Subcutaneous abdominal adipose tissue (tissue), 5 donors: Measurements from ENCODE around the gene NPIPB8.
"Not testable (repeated sequence)": the region's sequence is repeated elsewhere in the genome, so short reads cannot be mapped to it uniquely, and the experiment has no call there.

ENCODE experiments used
- H3K27ac ChIP-seq: one replicate; pipeline ENCODE4 v1.7.0; 2013; ENCODE audit warnings: low read depth, mild to moderate bottlenecking, inconsistent platforms, low read length, moderate library complexity
- H3K27me3 ChIP-seq, 5 donors: one replicate each; pipeline ENCODE4 v1.7.0; 2013; ENCODE audit warnings: low read length in 5 of 5, inconsistent platforms in 1 of 5; ENCODE audit not compliant: control insufficient read depth in 5 of 5, insufficient read depth in 4 of 5
- H3K36me3 ChIP-seq, 5 donors: one replicate each; pipeline ENCODE4 v1.7.0; 2013; ENCODE audit warnings: low read length in 5 of 5; ENCODE audit not compliant: control insufficient read depth in 5 of 5, insufficient read depth in 5 of 5
- H3K4me1 ChIP-seq, 5 donors: one replicate each; pipeline ENCODE4 v1.7.0; 2013; ENCODE audit warnings: low read length in 5 of 5, mild to moderate bottlenecking in 3 of 5, moderate library complexity in 1 of 5; ENCODE audit not compliant: control insufficient read depth in 5 of 5, insufficient read depth in 5 of 5
- H3K4me3 ChIP-seq, 5 donors: one replicate each; pipeline ENCODE4 v1.7.0; 2013; ENCODE audit warnings: low read length in 5 of 5, low read depth in 1 of 5
- H3K9ac ChIP-seq, 5 donors: one replicate each; pipeline ENCODE4 v1.7.0; 2013; ENCODE audit warnings: low read length in 5 of 5, mild to moderate bottlenecking in 4 of 5, moderate library complexity in 3 of 5
- H3K9me3 ChIP-seq, 5 donors: one replicate each; pipeline ENCODE4 v1.7.0; 2013; ENCODE audit warnings: low read length in 5 of 5; ENCODE audit not compliant: control insufficient read depth in 5 of 5
- donor health status: healthy.
- donor health status: healthy.
- donor health status: healthy.
- donor health status: healthy.
- donor health status: healthy.

NPIPB8 gene

GRCh38 chr16:28606291-28607115 is 31.4 kb upstream of the NPIPB8 start:
- Histone ChIP-seq H3K9ac (no peak overlapping the region), H3K27ac (no peak overlapping the region), H3K36me3 (peaks cover 0 to 23% (median 6%) of the 10 kb centered on the region in 5 donors), H3K4me1 (peaks cover 7 to 24% (median 18%) of the 10 kb centered on the region in 5 donors), H3K9me3 (no peaks in the 10 kb centered on the region), H3K27me3 (no peaks in the 10 kb centered on the region), H3K4me3 (no peak overlapping the region)

GRCh38 chr16:28607116-28607623 is 30.7 kb upstream of the NPIPB8 start:
- no peak overlapping the region for H3K9ac ChIP-seq
- H3K4me3 ChIP-seq = no peak overlapping the region
- H3K27me3 ChIP-seq = no peaks in the 10 kb centered on the region
- H3K4me1 ChIP-seq = peaks cover 7 to 24% (median 18%) of the 10 kb centered on the region in 5 donors
- H3K9me3 ChIP-seq = no peaks in the 10 kb centered on the region
- H3K27ac ChIP-seq = no peak overlapping the region
- H3K36me3 ChIP-seq = peaks cover 0 to 23% (median 6%) of the 10 kb centered on the region in 5 donors

GRCh38 chr16:28607681-28608495 is 30.0 kb upstream of the NPIPB8 start:
- not testable (repeated sequence) for H3K9ac ChIP-seq, H3K27me3 ChIP-seq, H3K9me3 ChIP-seq, H3K27ac ChIP-seq, H3K4me3 ChIP-seq
- Histone ChIP-seq H3K36me3 (peaks cover 0 to 23% (median 6%) of the 10 kb centered on the region in 5 donors), H3K4me1 (peaks cover 7 to 24% (median 18%) of the 10 kb centered on the region in 5 donors)

- H3K9ac ChIP-seq, H3K4me3 ChIP-seq, H3K9me3 ChIP-seq, H3K27me3 ChIP-seq, H3K27ac ChIP-seq: not testable (repeated sequence)
- Histone ChIP-seq H3K36me3 (peaks cover 0 to 23% (median 6%) of the 10 kb centered on the region in 5 donors), H3K4me1 (peaks cover 7 to 24% (median 18%) of the 10 kb centered on the region in 5 donors)
These were observed 29.4 kb upstream of the NPIPB8 start for GRCh38 chr16:28608496-28608808.

- not testable (repeated sequence) for H3K27ac ChIP-seq, H3K9me3 ChIP-seq, H3K27me3 ChIP-seq
- H3K4me1 ChIP-seq = peaks cover 7 to 24% (median 18%) of the 10 kb centered on the region in 5 donors
- H3K36me3 ChIP-seq = peaks cover 0 to 22% (median 6%) of the 10 kb centered on the region in 5 donors
- peak overlapping the region; percentile 58 to 78 (median 60) for H3K9ac ChIP-seq
- peak overlapping the region; percentile 56 to 82 (median 71) for H3K4me3 ChIP-seq
These were observed 28.8 kb upstream of the NPIPB8 start for GRCh38 chr16:28608867-28609596.

- peak within 1 kb of the TSS; percentile 58 to 78 (median 60) for H3K9ac ChIP-seq
These were observed 28.0 kb upstream of the NPIPB8 start, which contains the start of gene SULT1A1 for GRCh38 chr16:28609631-28610594. SULT1A1 (minus strand) TSS chr16:28610044; CDS start chr16:28608855, 1,189 bp downstream.

GRCh38 chr16:28610595-28611191 is 27.2 kb upstream of the NPIPB8 start:
- Histone ChIP-seq H3K27ac (no peak overlapping the region), H3K27me3 (no peaks in the 10 kb centered on the region), H3K9ac (peak overlapping the region in 1 of 5 donors; percentile 22), H3K4me1 (peaks cover 7 to 24% (median 18%) of the 10 kb centered on the region in 5 donors), H3K4me3 (peak overlapping the region in 1 of 5 donors; percentile 16), H3K9me3 (no peaks in the 10 kb centered on the region), H3K36me3 (peaks cover 0 to 12% (median 4%) of the 10 kb centered on the region in 5 donors)

More at GRCh38 chr16:28609631-28610594, 28.0 kb upstream of the NPIPB8 start, which contains the start of gene SULT1A1:
- Histone ChIP-seq H3K9me3 (no peaks in the 10 kb centered on the region), H3K36me3 (peaks cover 0 to 16% (median 4%) of the 10 kb centered on the region in 5 donors), H3K4me3 (peak within 1 kb of the TSS; percentile 56 to 82 (median 71)), H3K27ac (no peak within 1 kb of the TSS), H3K4me1 (peaks cover 7 to 24% (median 18%) of the 10 kb centered on the region in 5 donors), H3K27me3 (no peaks in the 10 kb centered on the region)

- H3K36me3 ChIP-seq, H3K4me3 ChIP-seq, H3K27ac ChIP-seq, H3K9me3 ChIP-seq, H3K9ac ChIP-seq, H3K27me3 ChIP-seq: not testable (repeated sequence)
- peaks cover 7 to 24% (median 18%) of the 10 kb centered on the region in 5 donors for H3K4me1 ChIP-seq
These were observed 25.2 kb upstream of the NPIPB8 start for GRCh38 chr16:28612359-28613280.
